HG03575 (cell line): ENCODE measurements around the gene PCDHB1.
A peak's percentile ranks its signal among the peaks of the same experiment; 100 is the strongest.

Source experiments
- ATAC-seq: cut with Tn5 transposase; IDR thresholded peaks from one replicate; pipeline ENCODE4 v1.9.1; 2021; ENCODE audit not compliant: unreplicated experiment, insufficient number of reproducible peaks, low FRiP score; ENCODE audit errors: extremely low read depth

PCDHB1 gene, protein sequence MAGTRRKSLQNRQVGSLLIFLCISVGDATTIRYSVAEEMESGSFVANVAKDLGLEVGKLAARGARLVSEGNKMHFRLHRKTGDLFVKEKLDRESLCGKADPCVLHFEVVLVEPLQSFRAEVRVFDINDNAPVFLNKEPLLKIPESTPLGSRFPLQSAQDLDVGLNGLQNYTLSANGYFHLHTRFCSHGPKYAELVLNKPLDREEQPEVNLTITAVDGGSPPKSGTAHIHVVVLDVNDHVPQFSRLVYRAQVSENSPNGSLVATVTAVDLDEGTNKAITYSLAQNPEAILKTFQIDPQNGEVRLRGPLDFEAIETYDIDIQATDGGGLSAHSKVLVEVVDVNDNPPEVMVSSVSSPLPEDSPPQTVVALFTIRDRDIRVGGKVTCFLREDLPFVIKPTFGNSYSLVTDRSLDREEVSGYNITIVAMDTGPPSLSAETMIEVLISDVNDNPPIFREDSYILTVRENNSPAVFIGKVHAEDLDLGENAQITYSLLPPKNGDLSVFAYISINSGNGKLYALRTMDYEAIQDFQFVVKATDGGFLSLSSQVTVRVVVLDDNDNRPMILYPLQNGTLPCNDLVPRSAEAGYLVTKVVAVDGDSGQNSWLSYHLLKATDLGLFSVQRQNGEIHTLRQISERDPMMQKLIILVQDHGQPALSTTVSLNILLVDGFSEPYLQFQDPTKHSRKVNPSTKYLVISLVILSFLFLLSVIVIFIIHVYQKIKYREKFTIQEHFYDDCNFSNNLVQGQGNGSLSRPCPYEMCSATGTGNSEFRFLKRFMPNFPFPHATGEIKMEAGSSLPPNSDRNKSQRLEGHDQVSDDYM

DNA sequence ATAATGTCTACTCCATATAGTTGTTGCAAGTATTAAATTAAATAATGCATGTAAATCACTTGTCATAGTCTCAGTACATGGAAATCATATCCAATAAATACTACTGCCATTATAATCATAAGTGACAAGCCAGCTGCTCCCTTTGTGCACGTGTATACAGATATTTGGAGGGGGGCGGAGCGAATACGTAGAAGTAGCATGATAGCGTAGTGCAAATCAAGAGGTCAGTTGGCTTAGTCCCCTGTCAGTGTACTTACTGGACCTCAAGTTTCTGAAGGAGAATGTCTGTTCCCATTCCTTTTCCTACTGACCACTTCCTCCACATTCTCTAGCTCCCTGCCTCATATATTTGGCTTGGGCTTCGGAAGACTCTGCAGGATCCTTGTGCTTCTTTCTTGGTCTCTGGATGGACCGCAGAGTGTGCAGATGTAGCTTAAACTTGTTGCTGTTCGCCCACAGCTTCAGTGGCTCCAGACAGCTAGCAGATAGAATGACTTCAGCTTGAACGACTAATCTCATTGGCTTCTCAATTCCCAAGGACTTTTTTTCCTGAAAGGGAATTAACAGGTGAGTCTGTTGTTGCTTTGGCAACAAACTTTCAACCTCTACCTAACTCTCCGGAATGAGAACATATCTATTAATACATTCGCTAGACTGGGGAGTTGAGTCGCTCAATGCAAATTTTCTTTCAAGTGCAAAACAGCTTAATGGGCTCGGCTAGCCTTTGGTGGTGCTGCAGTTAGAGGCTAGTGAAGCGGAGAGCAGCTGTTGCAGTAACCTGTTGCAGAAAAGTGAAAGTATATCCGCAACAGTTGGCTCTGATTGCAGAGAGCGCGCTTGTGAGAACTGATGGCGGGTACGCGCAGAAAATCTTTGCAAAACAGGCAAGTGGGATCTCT, at the start of gene PCDHB1:
Gene PCDHB1, plus strand, starts transcription at position 753 of the 899 bp plus-strand sequence. Its CDS starts 97 bp downstream, at position 850.
- no peak for ATAC-seq

DNA sequence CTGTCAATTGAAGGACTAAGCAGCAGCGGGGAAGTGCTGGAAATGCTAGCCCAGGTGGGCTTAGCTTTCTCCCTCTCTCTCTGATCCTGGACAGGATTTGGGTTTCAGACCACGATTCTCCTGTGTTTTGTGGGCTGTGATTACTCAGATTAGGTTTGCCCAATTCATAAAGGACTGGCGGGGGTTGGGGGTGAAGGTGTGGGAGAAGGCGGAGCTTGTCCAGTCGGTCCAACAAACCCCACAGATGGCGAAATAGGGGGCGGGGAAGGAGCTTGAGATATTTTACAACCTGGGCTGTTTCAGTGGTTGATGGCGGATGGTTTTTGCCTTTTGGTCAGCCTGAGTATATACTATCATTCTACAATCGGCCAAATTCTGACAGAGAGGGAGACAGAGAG, 49.7 kb upstream of the PCDHB1 start:
- no peak for ATAC-seq

DNA sequence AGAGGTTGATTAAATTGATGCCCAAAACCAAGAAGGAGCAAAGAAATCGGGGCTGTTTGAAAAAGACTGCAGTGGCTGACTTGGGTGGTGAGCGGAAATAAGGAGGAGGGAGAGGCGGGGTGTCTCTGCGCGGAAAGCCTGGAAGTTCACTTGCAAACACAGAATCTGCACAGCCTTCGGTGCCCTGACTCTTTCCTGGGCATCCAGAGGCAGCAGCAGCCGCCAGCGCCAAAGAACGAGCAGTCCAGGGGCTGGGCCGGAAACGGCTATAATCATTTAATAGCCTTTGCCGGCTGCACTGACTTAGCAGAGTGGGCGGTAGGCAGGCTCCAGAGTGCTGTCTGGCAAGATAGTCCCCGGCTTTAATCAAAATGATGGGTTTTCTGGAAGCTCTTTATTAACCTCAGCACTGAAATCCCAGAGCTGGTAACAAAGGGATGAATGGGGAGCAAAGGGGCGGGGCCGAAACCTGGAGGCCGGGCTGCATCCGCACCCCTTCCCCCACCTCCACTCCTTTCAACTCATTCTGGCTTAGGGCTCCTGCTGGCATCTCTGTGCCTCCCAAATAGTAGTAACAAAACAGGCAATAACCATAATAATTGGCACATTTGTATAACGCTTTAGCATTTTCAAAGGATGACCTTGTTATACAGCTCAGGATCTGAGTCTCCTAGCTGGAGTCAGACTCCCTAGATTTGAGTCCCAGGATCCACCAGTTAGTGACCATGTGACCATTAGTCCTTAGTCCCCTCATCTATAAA, 49.1 kb upstream of the PCDHB1 start:
- ATAC-seq = no peak

DNA sequence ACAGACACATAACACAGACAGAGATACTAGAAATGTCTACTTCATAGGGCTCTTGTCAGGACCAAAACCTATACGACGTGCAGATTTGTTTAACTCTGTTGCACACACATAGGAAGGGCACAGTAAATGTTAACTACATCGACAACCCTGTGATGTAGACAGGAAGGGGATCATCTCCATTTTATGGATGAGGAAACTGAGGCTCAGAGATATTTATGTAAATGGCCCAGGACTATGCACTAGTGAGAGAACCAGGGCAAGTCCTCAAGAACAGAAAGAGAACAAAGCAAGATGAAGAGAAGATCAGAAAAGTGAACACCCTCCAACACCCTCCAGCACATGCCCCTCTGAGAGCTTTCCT, 48.6 kb upstream of the PCDHB1 start:
- ATAC-seq = no peak

DNA sequence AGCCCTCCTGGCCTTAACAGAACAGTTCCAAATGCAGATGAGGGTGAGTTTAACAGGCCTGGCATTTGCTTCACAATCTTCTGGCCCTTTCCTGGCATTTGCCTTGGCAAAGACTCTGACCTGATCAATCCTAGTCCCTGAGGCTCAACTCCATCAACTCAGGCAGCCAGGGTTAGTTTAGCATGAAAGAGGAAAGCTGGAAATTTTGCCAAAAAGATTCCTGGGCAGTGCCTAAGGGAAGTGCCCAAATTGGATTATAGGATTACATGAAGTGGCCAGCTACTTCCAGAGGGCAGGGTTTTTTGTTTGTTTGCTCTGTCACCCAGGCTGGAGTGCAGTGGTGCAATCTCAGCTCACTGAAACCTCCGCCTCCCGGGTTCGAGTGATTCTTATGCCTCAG, 48.1 kb upstream of the PCDHB1 start:
- no peak for ATAC-seq

DNA sequence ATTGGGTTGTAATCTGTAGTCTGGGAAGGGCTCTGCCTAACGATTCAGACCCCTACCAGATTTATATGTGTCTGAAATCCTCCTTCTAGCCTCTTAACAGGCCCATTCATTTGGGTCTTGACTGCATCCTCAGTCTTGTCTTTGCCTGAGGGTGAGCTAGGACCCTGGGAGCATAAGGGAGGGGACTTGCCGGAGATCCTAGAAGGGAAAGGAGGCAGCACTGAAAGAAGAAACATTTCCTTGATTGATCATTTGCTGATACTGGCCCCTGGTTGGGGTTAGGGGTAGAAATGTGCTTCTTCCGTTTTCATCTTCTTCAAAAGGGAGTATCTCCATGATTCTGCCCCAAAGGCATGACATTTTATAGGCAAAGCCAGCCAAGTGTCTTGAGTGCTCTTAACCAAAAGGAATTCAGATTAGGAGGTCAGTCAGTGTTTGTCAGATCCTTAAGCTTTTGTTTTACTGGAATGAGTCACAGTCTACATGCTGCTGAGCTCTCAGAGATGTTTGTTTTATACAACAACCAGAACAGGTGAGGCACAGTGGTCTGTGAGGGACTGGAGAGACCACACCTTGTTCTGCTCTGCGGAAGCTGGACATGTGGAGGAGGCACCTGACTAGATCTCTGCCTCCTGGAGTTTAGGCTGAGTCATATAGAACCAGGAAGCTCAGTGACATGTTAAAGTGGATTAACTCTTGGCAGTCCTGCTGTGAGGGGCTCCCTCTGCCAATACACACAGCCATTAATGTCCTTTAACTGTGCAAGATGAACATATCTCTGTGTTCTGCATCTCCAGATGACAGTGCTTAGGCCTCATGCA, 47.2 kb upstream of the PCDHB1 start:
- ATAC-seq = no peak

DNA sequence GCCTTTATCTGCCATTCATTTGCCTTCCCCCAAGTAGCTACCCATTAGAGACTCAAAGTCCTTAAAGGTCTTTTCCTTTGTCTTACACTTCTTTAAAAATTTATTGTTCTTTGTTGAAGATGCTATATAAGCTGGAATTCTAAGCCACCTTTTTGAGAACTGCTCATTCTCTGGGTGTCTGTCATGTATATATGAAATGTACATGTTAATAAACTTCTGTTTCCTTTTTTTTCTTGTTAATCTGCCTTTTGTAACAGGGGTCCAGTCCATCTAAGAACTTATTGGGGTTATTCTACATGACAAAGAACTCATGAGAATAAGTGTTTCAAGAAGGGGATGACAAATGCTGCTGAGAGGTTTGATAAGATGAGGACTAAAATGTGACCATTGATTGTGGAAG, 43.4 kb upstream of the PCDHB1 start:
- ATAC-seq = no peak

DNA sequence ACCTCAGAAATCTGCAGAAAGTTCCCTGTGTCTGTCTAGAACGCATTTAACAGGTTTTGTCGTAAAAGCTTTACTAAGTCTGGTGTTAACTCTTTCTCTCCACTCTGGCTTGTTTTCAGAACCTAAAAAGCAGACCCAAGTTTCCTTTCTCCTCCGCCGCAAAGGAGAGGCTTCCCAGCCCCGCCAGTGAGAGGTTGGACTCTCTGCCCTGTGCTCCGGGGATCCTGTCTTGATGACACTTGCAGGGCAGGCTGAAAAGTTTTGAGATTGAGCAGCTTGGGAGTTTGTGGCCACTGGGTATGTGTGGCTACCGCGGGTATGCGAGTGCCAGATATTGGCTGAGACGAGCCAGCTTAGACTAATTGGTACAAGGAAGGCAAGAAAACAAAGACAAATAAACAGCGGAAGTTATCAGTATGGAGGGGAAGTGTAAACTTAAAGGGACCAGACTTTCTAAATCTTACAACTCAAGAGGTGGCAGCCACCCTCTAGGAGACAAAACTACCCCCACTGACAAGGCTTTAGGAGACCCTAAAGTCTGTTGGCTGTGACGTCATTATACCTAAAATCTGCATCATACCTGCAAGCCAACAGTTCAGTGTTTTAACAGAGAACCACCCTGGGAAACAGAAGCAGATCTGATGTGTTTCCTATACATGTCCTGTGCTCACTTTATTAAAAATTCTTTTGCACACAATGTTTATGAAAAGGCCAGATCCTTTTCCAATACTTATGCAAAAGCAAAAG, 41.0 kb upstream of the PCDHB1 start:
- ATAC-seq = no peak

DNA sequence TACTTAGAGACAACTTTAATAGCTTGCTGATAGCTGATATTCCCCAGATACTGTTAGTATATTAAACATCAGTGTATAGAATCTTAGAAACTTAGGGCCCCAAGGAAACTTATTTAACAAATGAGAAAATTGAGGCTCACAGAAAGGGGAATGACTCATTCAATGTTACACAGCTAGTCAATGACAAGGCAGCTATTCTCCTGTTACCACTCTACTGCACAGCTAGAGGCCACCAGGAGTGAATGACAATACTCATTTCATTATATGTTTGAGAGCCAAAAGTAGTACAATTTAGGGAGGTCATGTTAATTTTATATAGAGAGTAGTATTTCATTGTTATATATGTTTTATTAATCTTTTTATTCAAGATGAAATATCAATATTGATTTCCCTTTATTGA, 33.2 kb upstream of the PCDHB1 start:
- no peak for ATAC-seq

DNA sequence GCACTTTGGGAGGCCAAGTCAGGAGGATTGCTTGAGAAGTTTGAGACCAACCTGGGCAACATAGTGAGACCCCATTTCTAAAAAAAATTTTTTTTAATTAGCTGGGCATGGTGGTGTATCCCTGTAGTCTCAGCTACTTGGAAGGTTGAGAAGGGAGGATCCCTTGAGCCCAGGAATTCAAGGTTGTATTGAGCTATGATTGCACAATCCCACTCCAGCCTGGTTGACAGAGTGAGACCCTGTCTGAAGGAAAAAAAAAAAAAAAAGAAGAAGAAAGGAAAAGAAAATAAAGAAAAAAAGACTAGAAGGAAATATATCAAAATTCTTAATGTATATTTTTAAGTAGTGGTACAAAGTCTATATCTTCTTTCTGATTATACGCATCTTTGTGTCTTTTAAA, 28.8 kb upstream of the PCDHB1 start:
- no peak for ATAC-seq

DNA sequence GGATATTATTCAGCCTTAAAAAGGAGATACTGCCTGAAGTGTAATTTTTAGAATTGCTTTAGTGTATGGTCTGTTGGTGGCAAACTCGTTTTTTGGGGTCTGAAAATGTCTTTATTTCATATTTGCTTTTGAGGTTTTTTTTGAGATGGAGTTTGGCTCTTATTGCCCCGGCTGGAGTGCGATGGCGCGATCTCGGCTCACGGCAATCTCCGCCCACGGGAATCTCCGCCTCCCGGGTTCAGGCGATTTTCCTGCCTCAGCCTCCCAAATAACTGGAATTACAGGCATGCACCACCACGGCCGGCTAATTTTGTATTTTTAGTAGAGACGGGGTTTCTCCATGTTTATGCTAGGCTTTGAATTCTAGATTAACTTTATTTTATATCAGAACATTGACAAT, 20.2 kb upstream of the PCDHB1 start:
- ATAC-seq = no peak

DNA sequence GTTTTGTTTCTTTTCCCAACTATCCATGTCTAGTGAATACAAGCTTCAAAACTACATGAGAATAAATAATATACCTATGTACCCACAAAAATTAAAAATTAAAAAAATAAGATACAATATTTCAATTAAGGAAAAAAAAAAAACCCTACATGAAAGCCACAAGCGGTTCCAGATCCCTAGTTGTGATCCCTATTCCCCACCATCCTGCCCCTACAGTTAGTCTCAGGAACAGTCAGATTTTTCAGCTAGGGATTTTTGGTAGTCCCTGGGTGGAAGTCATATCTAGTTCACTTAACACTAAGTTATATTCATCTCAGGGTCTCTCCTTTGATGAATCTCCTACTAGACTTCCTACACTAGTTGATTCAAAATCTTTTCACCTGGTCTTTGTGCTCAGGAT, 18.5 kb upstream of the PCDHB1 start:
- no peak for ATAC-seq

DNA sequence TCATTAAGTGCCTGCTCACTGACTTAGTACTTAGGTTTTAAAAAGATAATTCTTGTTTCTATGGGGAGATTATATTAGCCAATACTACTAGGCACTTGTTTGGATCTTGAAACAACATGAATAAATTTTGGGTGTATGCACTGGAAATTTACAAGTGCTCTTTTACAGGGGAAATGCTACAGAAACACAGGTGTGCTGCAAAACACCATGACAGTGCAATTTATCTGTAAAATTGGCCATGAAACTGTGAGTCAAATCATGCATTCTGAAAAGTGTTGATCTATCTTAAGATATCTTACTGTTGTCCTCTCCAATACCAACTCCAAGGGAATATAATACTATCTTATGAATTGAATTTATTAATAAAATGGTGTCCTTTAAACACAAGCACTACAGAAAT, 12.1 kb upstream of the PCDHB1 start:
- no peak for ATAC-seq

DNA sequence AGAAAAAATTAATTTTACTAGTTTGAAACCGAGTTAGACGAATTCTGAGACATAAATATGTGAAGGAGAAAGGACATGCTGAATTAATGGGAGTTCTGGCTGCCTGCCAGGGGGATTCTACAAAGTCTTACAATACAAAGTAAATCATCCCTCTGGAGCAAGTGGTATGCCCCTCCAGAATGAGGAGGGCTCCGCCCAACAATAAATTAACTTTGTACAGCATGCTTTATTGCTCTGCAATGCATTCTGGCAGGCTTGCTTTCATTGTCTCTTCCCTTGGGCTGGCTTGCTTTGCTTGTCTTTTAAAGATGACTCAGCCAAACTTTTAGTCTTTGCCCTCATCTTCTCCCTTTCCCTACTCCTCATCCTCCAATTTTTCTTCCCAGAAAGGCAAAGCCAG, 11.7 kb upstream of the PCDHB1 start:
- no peak for ATAC-seq

DNA sequence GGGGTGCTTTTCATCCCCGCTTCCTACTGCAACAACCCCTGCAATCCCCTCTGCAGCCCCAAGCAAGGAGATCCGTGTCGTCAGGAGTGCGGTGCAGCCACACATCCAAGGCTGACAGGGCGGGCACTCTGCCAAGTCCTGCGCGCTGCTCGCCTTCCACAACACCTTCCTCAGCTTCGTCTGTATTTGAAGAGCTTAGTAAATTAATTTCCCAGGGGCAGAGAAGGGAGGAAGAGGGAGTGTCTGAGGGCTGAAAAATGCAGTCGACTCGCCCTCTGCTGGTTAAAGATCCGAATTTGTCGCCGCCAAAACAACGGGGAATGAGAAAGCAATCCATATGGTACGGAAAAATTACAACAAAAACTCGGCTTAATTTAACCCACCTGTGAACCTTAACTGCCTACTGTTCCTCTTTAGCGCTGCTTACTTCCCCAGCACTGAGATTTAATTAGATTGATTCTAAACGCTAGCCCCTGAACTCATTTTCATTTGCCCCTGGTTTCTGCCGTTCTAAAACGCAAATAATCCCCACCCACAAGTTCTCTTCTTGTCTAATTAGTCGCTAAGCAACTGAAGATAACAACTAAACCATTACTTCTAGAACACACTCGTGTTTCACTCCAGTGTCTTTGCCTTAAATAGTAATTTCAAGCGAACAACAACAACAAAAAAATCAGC, 10.9 kb upstream of the PCDHB1 start:
- no peak for ATAC-seq

DNA sequence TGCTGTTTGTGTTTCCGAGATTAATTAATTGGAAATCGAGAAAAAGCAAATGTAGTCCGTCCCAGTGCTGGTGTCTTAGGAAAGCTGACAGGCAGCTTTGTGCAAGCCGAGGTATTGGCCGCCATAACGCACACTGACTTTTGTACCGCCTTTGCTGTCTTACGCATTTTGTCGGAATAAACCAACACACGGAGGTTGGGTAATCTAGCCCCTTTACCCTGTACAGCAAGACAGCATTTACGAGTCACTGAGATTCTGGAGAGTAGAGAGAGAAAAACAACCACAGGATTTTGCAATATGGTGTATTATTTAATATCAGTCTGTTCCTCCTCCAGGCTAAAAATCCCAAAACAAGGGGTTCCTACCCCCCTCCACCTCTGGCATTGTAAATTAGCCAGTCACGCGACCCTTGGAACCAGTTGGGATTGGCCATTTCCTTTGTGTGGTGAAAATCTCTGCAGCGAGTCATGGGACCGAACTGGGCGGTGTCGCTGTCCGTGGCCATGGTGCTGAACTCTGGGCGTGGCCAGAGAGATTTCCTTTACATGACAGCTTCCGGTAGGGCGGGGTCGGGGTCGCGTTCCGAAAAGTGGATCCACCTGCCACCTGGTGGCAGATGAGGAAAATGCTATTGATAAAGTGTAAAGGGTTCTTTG, 10.3 kb upstream of the PCDHB1 start:
- peak; percentile 75 for ATAC-seq
